GM18505 (cell line): Measurements from ENCODE around the gene ZNF688.
"Not testable (repeated sequence)": the region's sequence is repeated elsewhere in the genome, so short reads cannot be mapped to it uniquely, and the experiment has no call there.

ENCODE experiments used
- ATAC-seq: cut with Tn5 transposase; IDR thresholded peaks from one replicate; pipeline ENCODE4 v1.9.1; 2021; ENCODE audit not compliant: unreplicated experiment
- POLR2A ChIP-seq: IDR thresholded peaks from 4 replicates; pipeline ENCODE4 v1.6.1; 2011; ENCODE audit warnings: borderline replicate concordance; ENCODE audit not compliant: insufficient read depth, insufficient read length; ENCODE audit errors: extremely low read depth

ZNF688 gene

DNA sequence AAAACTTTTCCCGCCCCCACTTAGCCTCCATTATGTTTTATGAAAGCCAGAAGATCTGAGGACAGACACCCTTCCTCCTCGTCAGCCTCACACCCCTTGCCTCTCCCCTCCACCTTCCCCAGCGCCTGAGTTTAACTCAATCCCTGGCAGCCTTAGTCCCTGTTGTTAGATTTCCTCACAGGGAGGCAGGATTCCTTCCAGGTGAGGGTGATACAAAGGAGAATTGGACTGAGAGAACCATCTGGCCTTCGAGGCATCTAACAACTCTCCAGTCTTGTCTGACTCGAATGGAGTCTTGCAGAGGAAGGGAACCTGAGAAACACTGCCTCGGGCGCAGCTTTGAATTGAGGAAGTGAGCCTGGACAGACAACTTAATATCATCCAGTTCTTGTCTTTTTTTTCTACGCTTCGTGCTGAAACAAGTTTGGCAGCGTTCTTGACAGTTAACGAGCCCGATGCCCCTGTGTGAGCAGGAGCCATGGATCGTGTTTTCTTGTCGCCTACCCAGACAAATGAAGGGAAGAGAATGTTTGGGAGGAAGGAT, 43.8 kb downstream of the ZNF688 start:
- TF ChIP-seq POLR2A, result no peak
- no peak for ATAC-seq

DNA sequence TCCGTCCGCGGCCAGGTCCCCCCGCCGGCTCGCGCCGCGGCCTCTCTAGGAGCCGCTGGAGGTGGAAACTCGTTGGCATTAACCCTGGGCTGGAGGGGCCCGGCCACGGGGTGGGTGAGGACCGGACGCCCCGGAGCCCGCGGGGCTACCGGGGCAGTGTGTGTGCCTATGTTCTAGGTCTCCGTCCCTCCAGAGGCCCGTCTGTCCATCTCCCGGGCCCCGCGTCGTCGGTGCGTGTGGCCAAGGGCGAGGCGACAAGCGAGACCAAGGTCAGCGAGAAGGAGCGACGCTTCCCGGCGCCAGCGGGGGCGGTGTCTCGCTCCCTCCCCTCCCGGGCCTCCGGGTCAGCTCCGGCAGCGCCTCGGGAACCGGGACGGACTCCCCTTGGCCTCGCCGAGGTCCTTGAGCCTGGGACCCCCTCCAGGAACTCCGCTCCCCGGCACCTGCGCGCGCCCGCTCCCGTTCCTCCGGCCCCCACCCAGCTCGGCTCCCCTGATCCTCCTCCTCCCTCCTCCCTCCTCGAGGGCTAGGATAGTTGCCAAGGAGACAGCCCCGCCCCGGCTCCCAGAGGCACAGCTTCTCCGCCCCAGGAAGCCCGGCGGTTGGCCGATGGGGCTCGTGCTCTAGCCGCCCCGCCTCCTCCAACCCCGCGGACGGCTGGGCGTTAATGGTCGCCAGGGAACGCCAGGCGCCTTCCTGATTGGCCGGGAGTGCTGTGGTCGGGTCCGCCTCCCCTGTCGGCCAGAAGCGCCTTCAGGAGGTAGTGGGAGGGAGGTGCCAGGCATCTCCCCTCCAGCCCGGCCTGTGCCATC, 44.5 kb downstream of the ZNF688 start:
- peak; percentile 61 for TF ChIP-seq POLR2A

DNA sequence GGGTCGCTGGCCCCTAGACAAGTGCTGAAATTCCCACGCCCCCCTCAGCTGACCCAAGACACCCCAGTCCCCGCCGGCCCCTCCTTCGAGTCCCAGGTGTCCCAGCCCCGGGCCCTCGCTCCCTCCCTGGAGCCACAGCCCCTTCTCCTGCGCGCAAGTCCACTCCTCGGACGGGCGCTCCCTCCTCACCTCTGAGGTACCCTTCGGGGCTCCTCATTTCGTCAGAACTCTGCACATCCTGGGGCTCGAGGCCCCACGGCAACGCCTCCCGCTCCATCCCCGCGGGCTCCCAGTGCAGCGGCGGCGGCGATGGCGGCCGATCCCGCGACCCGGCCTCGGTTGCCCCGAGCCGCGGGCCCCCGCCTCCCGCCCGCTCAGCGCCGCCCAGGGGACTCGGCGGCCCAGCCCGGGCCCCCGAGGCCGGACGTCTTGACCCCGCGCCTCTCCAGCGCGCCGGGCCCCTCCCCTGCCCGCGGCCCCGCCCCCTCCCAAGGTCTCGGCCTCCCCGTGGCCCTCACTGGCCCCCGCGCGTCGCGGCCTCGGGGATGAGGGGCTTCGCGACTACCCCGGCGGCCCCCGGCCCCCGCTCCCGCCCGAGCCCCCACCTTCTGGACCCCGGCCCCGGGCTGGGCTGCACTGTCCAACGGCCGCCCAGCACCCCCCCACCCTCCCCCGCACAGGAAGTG, 45.2 kb downstream of the ZNF688 start, which contains the start of gene ZNF768:
Gene ZNF768 (minus strand): TSS at position 430 of the 686 bp plus-strand sequence. CDS start 153 bp downstream, at position 277.
- TF ChIP-seq POLR2A, result no peak
- peak; percentile 28 for ATAC-seq

More for the DNA sequence above, 44.5 kb downstream of the ZNF688 start:
- ATAC-seq, result peak; percentile 61

DNA sequence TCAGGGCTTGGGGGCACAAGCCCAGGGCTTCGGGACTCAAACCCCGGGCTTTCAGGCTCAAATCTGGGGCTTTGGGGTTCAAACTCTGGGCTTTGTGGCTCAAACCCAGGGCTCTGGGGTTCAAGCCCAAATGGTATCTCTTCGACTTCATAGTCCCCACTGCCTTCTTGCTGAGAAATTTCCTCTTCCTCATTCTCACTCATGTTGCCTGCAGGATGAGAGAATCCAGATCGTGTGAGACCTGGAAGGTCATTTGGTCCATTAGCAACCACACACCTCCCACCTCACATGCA, 45.7 kb downstream of the ZNF688 start:
- no peak for TF ChIP-seq POLR2A
- no peak for ATAC-seq

DNA sequence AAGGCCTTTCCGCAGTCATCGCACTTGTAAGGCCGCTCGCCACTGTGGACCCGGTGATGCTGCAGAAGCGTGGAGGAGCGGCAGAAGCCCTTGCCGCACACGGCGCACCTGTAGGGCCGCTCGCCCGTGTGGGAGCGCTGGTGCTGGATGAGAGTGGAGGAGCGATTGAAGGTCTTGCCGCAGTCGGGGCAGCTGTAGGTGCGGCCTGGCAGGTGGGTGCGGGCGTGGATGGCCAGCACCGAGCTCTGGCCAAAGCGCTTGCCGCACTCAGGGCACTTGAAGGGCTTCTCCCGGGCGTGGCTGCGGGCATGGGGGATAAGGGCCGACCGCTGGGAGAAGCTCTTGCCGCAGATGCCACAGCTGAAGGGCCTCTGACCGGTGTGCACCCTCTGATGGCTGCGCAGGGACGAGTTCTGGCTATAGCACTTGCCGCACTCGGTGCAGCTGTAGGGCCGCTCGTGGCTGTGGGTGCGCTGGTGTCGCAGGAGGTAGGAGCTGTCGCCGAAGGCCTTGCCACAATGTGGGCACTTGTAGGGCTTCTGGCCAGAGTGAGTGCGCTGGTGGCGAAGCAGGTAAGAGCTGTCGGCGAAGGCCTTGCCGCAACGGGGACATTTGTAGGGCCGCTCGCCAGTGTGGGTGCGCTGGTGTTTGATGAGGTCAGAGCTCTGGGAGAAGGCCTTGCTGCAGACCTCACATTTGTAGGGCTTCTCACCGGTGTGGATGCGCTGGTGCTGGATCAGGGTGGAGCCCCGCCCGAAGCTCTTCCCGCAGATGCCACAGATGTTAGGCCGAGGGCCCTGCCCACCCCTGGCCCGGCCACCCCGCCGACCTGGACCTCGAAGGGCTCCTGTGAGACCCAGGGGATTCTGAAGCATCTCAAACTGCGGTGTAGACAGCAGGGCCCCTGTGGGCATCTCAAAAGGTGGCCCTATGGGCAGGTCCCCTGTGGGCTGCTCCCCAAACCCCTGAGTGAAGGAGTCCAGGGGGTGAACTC, 46.6 kb downstream of the ZNF688 start:
- no peak for TF ChIP-seq POLR2A
- no peak for ATAC-seq

DNA sequence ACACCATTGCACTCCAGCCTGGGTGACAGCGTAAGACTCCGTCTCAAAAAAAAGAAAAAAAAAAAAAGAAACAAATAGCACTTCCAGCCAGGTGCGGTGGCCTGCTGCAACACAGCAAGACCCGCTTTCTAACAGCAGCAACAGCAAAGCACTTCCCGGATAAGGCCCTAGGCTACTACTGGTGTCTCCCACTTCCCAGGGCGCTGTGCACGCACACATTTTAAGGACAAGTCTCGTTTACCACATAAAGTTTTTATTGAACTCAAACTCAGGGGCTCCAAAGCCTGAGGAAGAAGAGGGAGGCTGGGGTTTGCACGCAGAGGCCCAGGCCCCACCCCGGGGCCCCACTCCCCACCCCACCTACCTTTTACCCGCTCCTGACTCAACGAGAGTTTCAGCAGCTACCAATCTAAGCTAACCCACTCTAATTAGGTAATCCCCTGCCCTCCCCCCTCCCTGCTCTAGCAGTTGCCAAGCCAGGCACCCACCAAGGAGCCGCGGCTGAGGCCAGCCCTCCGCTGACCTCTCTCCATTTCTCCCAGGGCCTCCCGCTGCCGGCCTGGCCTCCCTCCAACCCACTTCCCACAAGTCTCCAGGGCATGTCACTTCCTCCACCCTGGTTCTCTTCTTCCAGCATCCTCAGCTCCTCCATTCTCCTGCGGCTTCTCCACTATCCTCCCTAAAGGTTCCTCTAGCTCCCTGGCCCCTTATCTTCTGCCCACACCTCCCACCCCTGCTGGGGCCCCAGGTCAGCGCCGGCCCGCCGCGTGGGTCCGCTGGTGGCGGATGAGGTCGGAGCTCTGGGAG, 47.5 kb downstream of the ZNF688 start:
- no peak for ATAC-seq
- TF ChIP-seq POLR2A, result no peak

DNA sequence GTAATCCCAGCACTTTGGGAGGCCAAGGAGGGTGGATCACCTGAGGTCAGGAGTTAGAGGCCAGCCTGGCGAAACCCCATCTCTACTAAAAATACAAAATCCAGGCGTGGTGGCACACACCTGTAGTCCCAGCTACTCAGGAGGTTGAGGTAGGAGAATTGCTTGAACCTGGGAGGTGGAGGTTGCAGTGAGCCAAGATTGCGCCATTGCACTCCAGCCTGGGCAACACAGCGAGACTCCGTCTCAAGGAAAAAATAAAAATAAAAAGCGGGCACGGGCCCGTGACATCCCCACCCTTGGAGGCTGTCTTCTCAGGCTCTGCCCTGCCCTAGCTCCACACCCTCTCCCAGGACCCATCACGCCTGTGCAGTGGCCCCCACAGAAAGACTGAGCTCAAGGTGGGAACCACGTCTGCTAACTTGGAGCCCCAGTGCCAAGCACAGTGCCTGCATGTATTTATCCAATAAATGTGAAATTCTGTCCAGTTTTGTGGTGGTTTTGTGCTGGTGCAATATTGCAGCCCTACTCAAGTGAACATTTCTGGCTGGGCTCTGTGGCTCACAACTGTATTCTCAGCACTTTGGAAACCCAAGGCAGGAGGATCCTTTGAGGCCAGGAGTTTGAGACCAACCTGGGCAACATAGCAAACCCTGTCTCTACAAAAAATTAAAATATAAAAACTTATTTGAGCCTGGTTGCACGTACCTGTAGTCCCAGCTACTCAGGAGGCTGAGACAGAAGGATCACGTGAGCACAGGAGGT, 48.6 kb downstream of the ZNF688 start:
- not testable (repeated sequence) for ATAC-seq
- peak; percentile 22 for TF ChIP-seq POLR2A

DNA sequence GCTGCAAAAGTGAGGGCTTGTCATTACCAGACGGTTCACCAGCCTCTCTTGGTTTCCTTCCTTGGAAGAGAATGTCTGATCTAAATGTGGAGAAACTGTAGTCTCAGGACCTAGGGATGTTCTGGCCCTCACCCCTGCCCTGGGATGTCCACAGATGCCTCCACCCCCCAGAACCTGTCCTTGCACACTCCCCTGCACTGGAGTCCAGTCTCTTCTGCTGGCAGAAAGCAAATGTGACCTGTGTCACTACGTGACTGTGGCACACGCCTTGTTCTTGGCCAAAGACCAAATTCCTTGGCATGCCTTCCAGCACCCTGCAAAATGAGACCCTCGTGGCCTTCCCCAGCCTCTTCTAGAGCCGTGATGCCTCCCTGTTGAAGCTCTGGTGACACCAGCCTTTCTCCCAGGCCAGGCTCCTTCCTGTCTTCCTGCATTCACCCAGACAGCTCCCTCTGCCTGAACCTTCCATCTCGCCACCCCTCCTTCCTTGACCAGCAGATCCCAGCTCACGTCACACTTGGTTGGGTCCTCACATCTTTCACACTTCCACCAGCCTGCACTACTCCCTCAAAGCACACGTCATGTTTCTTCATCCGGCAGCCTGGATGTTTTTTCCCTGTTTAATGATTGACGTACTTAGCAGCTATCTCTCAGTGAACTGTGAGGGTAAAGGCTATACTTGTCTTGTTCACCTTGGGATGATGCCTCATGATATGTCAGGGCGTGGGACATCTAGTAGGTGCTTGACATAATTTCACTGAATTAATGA, 49.5 kb downstream of the ZNF688 start:
- no peak for ATAC-seq

DNA sequence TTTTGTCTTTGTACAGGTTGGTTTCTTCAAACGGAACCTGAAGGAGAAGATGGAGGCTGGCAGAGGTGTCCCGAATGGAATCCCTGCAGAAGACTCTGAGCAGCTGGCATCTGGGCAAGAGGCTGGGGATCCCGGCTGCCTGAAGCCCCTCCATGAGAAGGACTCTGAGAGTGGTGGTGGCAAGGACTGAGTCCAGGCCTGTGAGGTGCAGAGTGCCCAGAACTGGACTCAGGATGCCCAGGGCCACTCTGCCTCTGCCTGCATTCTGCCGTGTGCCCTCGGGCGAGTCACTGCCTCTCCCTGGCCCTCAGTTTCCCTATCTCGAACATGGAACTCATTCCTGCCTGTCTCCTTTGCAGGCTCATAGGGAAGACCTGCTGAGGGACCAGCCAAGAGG, 50.0 kb downstream of the ZNF688 start:
- TF ChIP-seq POLR2A, result no peak
- ATAC-seq, result no peak

More for the DNA sequence above, 49.5 kb downstream of the ZNF688 start:
- no peak for TF ChIP-seq POLR2A
